Measurements from ENCODE around the gene AGBL1.

AGBL1 gene

GRCh38 chr15:86079508-86080266 is at the start of gene AGBL1:
AGBL1 (plus strand) TSS chr15:86079871.
- no peak for DNase-seq

DNA sequence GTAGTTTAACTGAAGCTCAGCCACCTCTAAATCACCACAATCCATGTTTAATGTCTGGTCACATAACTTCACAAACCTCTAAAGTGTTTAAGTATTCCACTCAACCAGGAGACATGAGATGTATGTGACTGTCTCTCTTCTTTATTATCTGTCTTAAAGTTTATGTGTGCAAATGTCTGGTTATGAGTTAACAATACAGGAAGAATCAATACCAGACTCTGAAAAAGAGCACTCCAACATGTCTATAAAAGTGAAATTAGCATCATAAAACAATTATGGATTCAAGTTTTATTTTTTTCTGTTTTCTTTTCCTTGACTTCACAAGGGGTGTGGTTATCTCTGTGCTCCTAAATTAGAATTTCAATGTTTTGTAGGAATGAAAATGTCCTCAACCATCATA is 44.8 kb upstream of the AGBL1 start:
- no peak for DNase-seq

- DNase-seq = no peak
Observed at GRCh38 chr15:86036243-86036642, 43.4 kb upstream of the AGBL1 start.

DNA sequence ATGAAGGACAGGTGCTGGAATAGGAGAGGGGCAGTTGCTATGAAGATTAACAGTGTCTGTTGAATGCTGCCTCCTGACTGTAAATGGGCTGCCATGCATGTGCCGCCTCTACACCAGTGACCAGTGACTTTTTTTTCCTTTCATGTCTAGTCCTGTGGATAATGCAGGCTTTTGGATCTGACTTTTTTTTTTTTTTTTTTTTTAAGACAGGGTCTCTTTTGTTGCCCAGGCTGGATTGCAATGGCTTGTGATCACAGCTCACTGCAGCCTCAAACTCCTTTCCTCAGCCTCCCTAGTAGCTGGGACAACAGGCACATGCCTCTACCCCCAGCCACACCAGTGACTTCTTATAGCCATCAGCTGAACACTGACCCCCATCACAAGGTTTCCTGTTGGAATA is 41.2 kb upstream of the AGBL1 start:
- DNase-seq = no peak

GRCh38 chr15:86040356-86041033 is 39.2 kb upstream of the AGBL1 start:
- no peak for DNase-seq

GRCh38 chr15:86041399-86041798 is 38.3 kb upstream of the AGBL1 start:
- no peak for DNase-seq

DNA sequence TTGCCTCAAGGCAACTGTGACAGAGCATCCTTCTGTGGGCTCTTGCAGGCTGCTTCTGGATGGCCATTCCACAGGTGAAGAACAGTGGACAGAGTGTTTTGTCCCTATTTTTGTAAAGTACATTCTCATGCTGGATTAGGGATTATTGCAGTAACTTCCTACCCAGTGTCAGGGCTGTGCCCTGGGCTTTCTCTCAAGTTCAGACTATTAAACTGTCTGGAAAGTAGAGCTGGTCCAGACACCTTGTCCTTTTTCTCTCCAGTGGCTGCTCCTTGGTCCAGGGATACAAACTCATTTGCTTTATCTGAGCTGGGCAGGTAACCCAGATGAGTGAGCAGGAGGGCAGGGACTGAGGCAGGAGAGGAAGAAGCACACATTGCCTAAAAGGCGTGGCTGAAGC is 37.4 kb upstream of the AGBL1 start:
- DNase-seq = no peak

DNA sequence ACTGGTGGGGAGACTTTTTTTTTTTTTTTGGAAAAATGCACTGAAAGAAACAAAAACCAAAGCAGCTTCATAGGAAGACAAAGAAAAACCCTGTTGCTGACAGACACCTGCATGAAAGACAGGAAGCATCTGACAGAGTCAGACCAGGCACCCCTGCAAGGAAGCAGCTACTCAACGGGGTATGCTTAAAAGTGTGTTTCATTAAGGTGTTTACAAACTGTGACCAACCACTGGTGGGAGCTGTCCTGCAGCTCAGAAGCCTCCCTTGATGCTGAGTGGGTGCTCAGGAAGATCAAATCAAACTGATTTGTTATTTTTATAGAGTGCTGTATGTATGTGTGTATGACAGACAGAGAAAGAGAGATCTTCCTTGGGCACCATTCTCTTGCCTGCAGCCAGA is 34.7 kb upstream of the AGBL1 start:
- DNase-seq = no peak

DNA sequence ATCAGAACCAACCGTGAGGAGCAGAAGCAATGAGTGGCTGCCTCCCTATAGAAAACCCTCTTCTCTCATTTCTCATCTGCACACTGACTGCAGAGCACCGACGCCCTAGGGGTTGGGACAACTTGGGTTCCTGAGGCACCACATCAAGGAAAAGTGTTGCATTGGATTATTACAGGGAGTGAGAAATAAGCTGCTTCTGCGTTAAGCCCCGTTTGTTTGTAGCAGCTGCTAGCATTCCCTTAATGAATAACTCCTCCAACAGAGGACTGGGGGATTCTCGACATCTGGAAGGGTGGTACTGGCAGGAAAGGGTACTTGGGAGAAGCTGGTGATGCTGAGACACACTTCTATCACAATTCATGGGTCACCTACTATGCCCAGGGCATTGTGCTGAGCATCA is 25.3 kb upstream of the AGBL1 start:
- no peak for DNase-seq

GRCh38 chr15:86055688-86056087 is 24.0 kb upstream of the AGBL1 start:
- no peak for DNase-seq

DNA sequence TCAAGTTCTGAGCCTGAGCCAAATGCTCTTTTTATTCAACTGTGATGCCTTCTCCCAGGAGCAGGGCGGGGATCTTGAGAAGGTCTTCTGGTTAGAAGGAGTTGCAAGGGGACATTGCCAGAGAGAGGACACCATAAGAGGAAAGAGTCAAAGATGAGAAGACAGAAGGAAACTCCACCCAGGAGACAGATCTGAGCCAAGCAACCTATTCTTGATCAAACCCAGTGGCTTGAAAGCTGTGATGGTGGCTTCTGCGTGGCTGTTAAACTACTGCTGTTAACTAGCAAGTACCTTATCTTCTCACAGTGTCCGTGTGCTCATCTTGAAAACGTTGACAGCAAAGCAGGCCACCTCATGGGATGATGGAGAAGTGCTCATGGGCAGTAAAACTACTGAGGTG is 19.8 kb upstream of the AGBL1 start:
- DNase-seq = no peak

- DNase-seq = no peak
Observed at GRCh38 chr15:86060674-86061073, 19.0 kb upstream of the AGBL1 start.

- DNase-seq = no peak
Observed at GRCh38 chr15:86061581-86061980, 18.1 kb upstream of the AGBL1 start.

- DNase-seq = no peak
Observed at GRCh38 chr15:86062646-86063243, 16.9 kb upstream of the AGBL1 start.

DNA sequence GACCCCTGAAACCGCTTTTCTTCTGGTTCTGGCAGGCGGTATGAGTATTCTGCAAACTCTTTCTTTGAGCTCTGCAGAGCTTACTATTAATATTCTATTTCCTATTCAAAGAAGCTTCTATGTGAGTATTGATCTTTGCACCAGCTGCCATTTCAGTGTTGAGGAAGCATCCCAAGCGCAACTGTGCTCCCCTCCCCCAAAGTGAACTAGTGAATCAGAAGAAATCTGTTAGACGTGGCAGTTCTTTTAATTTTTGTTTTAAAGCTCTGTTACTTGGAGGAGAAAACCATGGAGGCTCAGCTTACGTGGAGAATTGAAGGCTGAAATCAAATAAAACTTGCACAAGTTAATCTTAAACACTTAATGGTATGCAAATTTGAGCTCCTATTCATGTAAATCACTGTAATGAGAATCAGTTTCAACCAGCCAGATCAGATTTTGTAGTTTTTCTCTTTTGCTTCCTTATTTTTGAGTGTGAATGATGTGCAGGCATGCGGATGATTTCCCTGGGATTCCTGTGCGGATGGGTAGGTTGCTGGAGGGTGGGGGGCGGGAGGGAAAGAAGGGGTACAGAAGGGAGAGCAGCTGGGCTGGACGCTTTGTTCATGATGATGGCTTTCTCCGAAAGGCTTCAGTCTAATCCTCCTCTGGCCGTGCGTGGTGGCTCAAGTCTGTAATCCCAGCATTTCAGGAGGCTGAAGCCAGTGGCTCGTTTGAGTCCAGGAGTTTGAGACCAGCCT is 16.1 kb upstream of the AGBL1 start:
- no peak for DNase-seq

DNA sequence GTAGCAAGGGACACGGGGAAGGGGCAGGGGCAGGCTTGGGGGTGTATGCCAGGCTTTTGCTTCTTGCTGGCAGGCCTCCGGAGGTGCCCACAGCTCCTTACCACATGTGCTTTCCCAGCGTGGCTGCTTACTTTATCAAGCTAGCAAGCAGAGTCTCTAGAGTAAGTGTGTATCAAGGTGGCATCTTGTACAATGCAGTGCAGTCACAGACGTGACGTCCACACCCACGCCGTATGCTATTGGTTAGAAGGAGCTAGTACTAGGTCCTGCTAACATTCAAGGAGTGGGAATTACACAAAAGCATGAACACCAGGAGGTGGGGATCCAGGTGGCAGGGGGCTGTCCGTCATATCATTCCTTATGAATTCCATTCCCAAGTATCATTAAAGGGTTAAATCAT is 15.3 kb upstream of the AGBL1 start:
- DNase-seq = no peak

DNA sequence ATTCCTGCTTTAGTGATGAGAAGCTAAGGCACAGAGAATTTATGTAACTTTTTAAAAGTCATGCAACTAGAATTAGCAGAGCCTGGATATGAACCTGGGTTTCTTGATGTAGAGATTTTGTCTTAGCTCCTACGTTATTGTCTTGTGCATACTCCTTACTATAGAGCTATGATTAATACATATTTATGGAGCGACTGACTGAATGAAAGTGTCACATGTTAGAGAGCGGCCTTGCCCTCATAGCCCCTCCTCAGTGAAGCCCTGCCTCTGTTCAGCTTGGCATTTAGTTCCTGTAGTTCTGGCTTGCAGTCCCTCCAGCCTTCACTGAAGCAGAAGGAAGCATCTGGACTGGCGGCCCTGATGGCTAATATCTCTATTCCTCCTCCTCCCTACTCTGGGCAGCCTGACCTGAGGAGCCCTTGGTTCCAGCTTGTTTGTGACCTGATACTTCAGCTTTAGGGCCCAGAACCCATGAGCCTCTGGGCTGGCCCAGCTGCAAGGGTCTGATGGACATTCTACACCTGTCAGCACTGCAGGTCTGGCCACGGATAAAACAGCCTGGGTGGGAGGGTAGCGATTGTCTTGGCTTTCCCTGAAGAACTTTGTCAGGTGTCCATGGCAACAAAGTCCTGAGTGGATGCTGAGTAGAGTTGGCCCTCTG is 13.4 kb upstream of the AGBL1 start:
- no peak for DNase-seq

- DNase-seq = no peak
Observed at GRCh38 chr15:86073281-86073680, 6.4 kb upstream of the AGBL1 start.

GRCh38 chr15:86076468-86076867 is 3.2 kb upstream of the AGBL1 start:
- DNase-seq = no peak

DNA sequence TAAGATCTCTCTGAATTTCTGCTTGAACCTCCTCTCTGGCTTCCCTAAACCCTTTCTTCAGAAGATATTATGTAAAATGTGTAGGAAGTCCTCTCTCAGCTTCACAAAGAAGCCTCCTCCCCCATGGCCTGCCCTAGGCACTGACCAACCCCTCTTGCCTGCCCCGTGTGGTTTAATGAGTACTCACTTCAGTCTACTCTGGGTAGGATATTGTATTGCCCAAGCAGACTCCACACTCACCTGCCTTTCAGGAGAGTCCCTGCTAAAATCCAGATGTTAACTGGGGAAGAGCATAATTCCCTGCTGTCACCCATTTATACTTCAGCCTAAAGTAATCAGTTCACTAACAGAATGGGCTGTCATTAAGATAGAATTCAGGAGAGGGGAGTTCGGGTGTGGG is 2.6 kb upstream of the AGBL1 start:
- no peak for DNase-seq

DNA sequence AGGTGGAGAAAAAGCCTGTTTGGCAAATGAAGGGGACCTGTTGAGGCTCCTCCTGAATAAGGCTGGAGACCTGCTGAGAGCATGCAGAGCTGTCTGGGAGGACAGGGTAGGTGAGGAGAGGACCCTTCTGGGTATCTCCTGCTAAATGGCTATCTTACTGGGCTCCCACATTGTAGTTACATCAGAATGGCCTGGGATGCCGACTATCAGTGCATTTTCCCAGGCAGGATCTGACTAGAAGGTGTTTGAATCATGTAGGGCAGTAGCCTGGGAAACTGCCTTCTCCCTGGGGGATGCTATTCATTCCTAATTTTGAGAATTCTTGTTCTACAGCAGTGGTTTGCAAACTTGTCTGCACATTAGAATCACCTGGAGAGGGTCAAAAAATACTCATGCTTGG is 631 bp downstream of the AGBL1 start:
- no peak for DNase-seq

DNA sequence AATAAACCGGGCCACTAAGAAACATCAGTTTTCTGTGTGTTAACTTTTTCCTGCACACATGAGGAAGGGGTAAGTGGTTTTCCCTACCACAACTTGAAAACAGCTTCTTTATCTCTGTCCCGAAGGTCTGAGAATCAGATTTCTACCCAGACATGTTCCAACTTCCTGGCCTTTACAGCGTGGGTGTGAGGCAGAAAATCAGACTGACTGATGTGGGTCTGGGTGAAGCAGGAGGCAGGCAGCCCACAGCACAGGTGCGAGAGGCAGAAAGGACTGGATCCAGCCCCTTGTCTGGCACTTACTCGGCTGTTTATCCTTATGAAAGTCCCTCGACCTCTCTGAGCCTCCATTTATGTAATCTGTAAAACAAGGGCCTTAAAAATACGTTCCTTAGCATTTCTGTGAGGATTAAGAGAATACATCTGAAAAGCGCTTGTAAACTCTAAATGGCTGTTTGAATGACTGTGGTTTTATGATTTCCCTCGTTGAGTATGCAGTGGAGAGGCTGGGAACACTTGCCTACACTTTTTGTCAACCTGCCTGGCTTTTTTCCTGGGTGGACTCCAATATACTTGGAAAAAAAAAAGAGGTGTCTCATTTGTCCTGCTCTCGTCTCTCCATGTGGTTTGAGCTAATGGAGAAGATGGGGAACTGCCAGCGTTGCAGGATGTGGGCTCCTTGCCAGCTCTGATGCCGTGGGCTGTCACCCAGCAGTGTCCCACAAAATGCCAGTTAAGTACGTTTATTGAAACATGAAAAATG is 3.1 kb downstream of the AGBL1 start:
- no peak for DNase-seq

Measured in activated CD4-positive, alpha-beta T cell treated with anti-CD3 and anti-CD28 coated beads for 1 hour (primary cell).